Putamen (tissue), 1 donor: Measurements from ENCODE around the gene GMDS.

Experiments
- DNase-seq: peaks from one replicate; pipeline ENCODE4 v3.0.0-alpha.2; 2016; ENCODE audit warnings: low spot score

GMDS gene

GRCh38 chr6:1832844-1833787 is 412.3 kb downstream of the GMDS start:
- DNase-seq, result no peak

DNA sequence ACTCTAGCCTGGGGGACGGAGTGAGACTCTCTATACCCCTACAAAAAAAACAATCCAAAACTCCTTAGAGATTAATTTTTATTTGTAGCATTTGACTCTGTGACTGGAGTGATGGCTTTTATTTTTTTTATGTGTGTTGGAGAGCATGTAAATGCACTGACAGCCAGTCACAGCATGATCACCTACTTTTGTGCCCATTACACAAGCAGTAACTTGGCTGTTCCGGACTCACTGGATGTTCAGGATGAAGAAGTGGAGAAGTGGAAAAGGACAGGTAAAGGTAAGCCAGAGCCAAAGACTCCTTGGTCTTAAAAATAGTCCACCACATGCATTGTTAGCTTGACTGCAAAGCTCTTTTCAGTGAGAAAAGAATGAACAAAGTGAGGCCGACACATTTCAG is 413.0 kb downstream of the GMDS start:
- no peak for DNase-seq

DNA sequence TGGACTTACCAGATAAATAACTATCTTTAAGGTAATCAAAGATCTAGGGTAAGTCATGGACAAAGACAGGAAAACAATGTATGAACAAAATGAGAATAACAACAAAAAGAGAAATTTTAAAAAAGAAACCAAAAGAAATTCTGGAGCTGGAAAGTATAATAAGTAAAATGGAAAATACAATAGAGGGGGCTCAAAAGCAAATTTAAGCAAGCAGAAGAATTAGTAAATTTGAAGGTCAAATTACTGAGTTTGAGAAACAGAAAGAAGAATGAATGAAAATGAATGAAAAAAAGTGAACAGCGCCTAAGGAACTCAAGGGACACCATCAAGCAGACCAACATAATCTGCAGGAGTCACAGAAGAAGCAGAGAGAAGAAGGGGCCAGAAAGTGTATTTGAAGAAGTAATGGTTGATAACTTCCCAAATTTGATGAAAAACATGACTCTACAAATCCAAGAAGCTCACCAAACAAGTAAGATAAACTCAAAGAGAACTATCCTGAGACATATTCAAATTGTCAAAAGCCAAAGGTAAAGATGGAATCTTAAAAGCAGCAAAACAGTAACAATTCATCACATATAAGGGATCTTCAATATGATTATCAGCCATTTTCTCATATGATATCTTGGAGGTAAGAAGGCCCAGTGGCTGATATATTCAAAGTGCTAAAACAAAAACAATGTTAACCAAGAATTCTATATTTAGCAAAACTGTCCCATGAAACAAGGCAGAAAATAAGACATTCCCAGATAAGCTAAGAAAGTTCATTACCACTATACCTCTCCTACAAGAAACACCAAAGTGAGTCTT is 417.2 kb downstream of the GMDS start:
- no peak for DNase-seq

GRCh38 chr6:1825926-1826325 is 419.5 kb downstream of the GMDS start:
- DNase-seq, result no peak

- DNase-seq, result no peak
Measured at GRCh38 chr6:1825277-1825676, 420.1 kb downstream of the GMDS start.

GRCh38 chr6:1821513-1822183 is 423.8 kb downstream of the GMDS start:
- DNase-seq, result no peak

GRCh38 chr6:1821164-1821512 is 424.3 kb downstream of the GMDS start:
- no peak for DNase-seq

DNA sequence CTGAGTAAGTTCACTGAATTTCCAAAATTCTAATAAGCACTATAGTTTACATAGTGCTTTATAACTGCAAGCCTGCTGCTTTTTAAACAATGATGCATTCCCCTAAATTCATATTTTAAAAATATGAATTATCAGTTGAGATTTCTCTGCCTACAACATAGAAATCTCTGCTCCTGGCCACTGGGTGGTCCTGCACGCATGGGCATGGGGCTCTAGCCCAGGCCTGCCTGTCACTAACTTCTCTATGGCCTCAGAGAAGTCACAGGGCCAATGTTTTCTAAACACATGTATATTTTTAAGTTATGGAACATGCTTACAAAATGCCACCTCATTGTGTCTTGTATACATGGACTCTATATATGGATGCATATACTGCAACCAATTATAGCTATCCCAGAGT is 424.7 kb downstream of the GMDS start:
- DNase-seq, result no peak

DNA sequence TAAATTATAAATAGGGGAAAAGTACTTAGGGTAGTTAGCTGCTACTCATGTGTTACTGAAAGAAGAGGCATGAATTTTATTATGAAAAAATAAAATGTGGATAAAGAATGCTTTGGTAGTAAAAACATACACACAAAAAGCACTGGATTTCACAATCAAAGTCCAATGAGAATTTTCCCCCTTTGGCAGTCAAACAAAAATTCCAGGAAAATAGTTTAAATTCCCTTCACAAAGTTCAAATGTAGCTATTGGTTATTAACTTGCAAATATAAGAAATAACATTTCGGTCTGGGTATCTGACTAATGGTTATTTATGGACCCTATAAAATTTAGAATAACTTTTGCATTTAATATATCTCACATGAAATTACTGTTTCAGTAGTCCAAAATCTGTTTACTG is 425.2 kb downstream of the GMDS start:
- DNase-seq, result no peak

GRCh38 chr6:1819007-1819406 is 426.4 kb downstream of the GMDS start:
- no peak for DNase-seq

DNA sequence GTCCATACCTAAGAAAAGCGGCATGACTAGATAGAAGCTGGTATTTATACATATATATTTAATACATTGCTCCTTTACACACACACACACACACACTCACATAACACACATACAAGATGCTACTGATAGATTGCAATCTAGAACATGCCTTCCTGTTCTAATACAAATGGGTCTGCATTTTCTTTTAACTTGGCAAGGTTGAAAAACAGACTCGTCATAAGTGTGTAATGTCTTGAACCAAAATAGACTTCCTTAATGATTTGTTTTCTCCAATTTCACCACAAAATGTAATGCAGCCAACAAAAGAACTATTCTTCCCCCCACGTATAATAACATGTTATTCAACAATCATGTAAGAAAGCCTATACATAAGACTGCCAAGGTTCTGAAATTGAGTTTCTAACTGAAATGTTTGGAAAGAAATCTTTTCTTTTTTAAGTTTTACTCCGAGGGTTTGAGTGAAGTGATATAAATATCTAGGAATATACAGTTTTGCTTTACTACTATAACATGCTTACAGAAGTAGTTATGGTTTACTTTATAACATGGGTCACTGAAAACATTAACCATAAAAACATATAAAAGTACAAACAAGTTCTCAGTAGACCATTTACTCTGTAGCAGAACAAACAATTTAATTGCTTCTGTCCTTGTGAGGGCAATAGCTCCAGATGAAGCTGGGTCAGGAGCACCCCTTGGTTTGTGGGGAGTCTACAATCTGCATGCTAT is 428.2 kb downstream of the GMDS start:
- no peak for DNase-seq

GRCh38 chr6:1815827-1816452 is 429.5 kb downstream of the GMDS start:
- no peak for DNase-seq

GRCh38 chr6:1814279-1814678 is 431.1 kb downstream of the GMDS start:
- no peak for DNase-seq

DNA sequence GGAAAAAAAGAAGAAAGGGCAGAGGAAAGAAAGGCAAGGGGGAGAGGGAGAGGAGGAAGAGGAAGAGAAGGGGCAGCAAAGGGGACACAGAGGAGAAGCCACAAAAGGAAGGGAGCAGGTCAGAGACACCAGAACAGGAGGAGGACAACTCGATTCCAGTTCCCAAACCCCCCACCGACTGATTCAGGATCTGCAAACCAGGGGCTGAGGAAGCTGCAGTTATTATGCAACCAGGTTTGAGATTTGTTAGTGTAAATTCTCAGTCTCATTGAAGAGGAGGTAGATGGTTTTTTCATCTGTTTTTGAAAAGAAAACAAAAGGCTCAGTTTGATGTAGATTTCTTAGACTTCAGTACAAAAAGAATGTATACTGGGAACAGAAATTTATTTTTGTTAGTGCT is 432.9 kb downstream of the GMDS start:
- no peak for DNase-seq

GRCh38 chr6:1812034-1812433 is 433.4 kb downstream of the GMDS start:
- no peak for DNase-seq

DNA sequence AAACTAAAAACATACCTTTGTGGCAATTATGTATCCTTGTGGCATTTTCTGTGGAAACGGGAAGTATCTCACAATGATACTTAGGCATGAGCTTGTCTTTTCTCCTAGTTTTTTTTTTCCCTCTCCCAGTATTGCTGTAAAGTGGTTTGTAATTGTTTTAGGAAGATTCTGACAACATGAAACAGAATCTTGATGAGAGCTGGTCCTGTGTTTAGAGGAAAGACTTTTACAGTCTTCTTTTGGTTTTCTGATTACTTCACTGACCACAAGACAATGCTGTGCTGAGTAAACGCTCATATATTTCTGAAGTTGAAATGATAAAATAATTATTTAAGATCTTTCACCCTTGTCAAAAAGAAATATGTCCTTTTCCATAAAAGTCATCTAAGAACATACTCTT is 434.5 kb downstream of the GMDS start:
- no peak for DNase-seq

DNA sequence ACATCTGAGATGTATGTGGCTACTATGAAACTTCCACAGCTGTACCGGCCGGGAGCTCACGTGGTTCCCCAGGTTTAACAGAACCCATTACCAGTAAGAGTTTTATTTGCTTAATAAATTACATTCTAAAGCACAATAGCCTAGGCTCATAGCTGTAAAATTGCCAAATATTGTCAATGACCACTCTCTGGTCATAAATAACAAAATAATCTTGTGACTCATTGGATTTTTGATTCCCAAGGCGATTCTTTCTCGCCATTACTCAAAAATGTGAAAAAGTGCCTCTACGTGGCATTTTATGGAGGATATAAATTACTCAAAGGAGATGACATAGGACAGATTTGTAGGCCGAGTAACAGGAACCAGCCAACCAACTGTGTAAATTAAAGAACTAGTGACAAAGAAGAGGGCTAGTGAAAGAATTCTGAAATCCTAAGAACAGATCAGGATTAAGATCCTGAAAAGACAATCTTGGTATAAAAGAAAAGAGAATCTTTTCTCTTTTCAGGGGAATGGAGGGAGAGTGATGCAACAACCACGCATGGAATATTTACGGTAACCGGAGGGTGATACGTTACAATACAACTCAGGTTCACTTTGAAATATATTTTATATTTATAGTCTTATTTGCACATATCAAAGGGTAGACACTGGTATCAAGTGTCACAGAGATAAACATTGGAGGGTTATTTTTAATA is 436.0 kb downstream of the GMDS start:
- DNase-seq, result no peak

DNA sequence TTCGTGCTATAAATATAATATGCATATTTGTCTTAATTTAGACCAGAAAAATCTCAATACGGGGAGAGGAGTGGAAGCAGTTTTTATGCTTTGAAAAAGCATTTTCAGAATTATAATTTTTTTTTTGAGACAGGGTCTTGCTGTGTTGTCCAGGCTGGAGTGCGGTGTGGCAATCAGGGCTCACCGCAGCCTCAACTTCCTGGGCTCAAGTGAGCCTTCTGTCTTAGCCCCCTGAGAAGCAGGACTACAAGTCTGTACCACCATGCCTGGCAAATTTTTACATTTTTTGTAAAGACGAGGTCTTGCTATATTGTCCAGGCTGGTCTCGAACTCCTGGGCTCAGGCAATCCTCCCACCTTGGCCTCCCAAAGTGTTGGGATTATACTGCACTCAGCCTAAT is 438.5 kb downstream of the GMDS start:
- DNase-seq, result no peak

DNA sequence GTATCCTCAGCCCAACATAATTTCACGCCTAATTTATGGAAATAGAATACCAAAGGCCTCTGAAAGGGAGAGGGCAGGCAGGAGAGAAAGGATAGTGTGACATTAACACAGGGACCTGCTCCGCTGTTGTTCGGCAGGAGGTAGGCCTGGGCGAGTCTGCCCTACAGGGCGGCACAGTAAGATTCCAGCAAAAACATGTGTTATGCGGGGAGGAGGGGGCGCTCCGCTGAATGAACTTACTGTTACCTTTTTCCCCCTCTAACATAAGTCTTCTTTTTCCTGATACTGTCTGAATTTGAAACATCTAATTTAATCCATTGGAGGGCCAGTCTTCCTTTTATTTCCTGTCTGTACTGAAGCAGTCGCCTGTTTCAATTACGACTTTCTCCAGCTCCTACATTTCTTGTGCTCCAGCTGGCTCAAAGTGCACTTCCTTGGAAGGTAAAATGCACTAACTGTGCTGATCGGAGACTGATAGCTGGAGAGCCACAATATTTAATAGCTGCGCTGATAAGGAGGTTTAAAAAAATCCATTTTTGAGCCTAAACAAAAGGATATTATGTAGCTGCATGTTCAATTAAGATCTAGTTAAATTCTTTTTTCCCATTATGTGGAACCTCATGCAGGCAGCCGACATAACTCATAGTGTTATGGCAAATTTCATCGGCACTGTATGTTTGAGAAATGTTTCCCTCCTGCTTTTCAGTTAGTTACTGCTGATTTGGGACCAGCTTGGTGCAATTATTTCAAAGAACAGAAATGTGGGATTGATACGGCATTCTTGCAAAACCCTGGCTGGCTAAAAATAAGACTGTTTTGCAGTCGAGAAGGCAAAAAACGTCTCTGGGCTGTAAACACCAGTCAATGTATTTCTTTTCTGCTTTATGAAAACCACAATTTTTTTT is 442.7 kb downstream of the GMDS start:
- no peak for DNase-seq

DNA sequence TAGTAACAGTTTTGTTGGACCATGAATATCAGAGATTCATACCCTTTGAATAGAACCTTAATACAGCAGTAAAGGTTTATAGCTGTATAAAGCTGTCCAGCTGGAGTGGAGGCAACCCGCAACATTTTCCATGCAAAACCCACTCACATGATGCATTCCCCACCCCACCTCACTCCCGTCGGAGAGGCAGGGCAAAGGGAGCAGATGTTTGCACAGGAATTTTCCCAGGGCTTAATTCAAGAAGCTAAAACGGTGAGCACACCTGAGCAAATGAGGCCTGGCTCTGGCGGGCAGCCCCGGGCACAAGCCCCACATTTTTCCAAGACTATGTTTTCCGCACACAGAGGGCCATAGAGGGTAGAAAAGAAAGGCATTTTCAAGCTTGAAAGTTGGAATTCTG is 444.0 kb downstream of the GMDS start:
- no peak for DNase-seq
